Small intestine (tissue), 7 donors: ENCODE results near the gene COL7A1. TPM values are rescaled to one million over a fixed set of nuclear protein-coding genes. Genes with fewer than 3 reads are reported as not detected.

Experiments used
- DNase-seq, 2 donors: peaks; one replicate each; pipeline versions ENCODE4 v3.0.0 to v3.0.0-alpha.2; 2013
- FAIRE-seq: peaks from 2 replicates; lab custom pipeline; 2012; peaks lifted over from hg19 to GRCh38; lab: Jason Lieb, UNC
- H3K27ac ChIP-seq, 3 donors: one replicate each; pipeline ENCODE4 v1.5.1; 2013; ENCODE audit warnings: low read length in 2 of 3, mild to moderate bottlenecking in 2 of 3, control low read depth in 1 of 3, inconsistent platforms in 1 of 3, low read depth in 1 of 3, moderate library complexity in 1 of 3
- H3K27me3 ChIP-seq, 3 donors: one replicate each; pipeline ENCODE4 v1.6.1; 2013; ENCODE audit warnings: low read length in 3 of 3, inconsistent platforms in 1 of 3; ENCODE audit not compliant: control insufficient read depth in 3 of 3, insufficient read depth in 3 of 3
- H3K36me3 ChIP-seq, 3 donors: one replicate each; pipeline ENCODE4 v1.6.1; 2013; ENCODE audit warnings: low read length in 3 of 3, inconsistent platforms in 1 of 3, low read depth in 1 of 3, mild to moderate bottlenecking in 1 of 3, moderate library complexity in 1 of 3; ENCODE audit not compliant: control insufficient read depth in 3 of 3, insufficient read depth in 2 of 3
- H3K4me1 ChIP-seq, 3 donors: one replicate each; pipeline ENCODE4 v1.6.1; 2013; ENCODE audit warnings: low read length in 2 of 3, inconsistent platforms in 1 of 3, low read depth in 1 of 3, mild to moderate bottlenecking in 1 of 3, moderate library complexity in 1 of 3; ENCODE audit not compliant: control insufficient read depth in 3 of 3, insufficient read depth in 2 of 3
- H3K4me3 ChIP-seq, 3 donors: one replicate each; pipeline ENCODE4 v1.5.1; 2013; ENCODE audit warnings: low read length in 3 of 3, control low read depth in 1 of 3, inconsistent platforms in 1 of 3, low read depth in 1 of 3, mild to moderate bottlenecking in 1 of 3, moderate library complexity in 1 of 3
- H3K9me3 ChIP-seq, 2 donors: one replicate each; pipeline ENCODE4 v1.6.1; 2013; ENCODE audit warnings: low read depth in 1 of 2, low read length in 1 of 2; ENCODE audit not compliant: control insufficient read depth in 2 of 2, insufficient read depth in 1 of 2
- WGBS, 3 donors: extraction: QIAGEN DNeasy Blood & Tissue Kit; methylation state at CpG; one replicate each; pipeline ENCODE4 v1.1.7; 2013; 5-methylcytosine and 5-hydroxymethylcytosine counted together
- polyA plus RNA-seq, 4 donors: library from polyadenylated mRNA; stranded (reverse) in 3 of 4; unstranded in 1 of 4; fragments of 200-250 nt in 3 of 4; fragments of 120-200 nt in 1 of 4; gene quantifications; one replicate each; pipeline versions ENCODE4 v1.2.1 to v1.2.3, GENCODE V29; 2013
- donor health status: healthy with polysubstance abuse.
- donor health status: control.
- donor health status: control.
- donor health status: Bipolar disorder and iron deficiency.
- donor health status: healthy.

Gene COL7A1
- polyA plus RNA-seq, 4 donors = 8.0 to 120 (median 19.3) TPM

DNA sequence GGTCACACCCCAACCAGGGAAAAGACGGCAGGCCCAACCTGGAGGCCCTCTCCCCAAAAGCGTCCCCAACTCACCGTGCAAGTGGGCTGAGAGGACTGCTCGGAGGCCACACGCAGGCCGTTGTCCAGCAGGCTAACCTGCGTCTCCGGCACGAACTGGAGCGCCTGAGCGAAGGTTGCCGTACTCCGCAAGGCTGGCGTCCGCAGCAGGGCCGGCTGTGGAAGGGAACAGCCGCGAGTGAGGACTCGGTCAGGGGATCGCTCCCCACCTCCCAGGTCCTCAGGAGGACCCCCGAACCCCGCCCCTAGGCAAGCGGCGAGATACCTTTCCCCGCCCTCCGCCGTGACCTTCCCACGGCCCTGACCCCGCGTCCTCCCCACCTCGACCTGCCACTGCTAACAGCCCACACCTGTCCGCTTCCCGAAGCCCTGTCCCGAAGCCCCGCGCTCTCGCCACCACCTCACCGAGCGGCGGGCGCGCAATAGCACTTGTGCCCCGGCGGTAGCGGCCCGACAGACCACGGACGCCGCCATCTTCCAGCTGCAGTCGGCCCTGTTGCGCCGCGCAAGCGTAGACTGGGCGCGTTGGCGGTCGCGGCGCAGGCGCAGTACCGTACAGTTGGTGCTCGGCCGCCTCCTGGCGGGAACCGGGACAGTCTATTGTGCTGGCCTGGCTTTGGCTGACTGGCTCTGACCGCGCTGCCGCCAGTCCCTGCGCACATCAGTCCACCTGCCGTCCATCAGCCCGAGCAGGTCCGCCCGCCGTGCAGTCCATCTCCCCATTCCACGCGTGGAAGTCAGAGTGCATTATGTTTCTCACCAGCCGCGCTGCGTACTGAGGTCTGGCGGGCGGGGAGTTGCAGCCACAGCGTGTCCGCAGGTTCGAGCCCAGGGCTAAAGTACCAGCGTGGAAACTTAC is 14.2 kb upstream of the COL7A1 start, which contains the start of gene UQCRC1:
Gene UQCRC1, minus strand, starts transcription at position 559 of the 918 bp plus-strand sequence. Its CDS starts 26 bp downstream, at position 533.
- Histone ChIP-seq H3K4me1 (peaks cover 0 to 2% (median 0%) of the 10 kb centered on the region in 3 donors), H3K36me3 (peaks cover 8 to 30% (median 10%) of the 10 kb centered on the region in 3 donors), H3K27me3 (peaks cover 0 to 3% (median 0%) of the 10 kb centered on the region in 3 donors), H3K27ac (peak within 1 kb of the TSS; percentile 61 to 85 (median 81)), H3K4me3 (peak within 1 kb of the TSS; percentile 85 to 97 (median 90)), H3K9me3 (no peaks in the 10 kb centered on the region)
- WGBS, 3 donors = 2 to 4% (median 2%) methylated on average over 69 to 86 of the region's 86 CpGs
- peak; percentile 91 to 97 for DNase-seq
- FAIRE-seq = no peak

DNA sequence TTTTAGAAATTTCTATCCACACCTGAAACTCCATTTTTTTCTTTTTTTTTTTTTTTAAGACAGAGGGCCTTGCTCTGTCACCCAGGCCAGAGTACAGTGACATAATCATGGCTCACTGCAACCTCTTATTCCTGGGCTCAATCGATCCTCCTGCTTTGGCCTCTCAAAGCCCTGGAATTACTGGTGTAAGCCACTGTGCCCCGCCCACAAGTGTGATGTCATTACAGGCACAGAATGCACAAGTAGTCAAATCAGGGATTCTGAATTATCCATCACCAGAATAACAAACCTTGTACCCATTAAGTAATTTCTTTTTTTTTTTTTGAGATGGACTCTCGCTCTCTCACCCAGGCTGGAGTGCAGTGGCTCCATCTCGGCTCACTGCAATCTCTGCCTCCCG is 12.4 kb upstream of the COL7A1 start:
- 92 to 96% (median 95%) methylated on average over 5 of the region's 5 CpGs for WGBS, 3 donors
- H3K4me3 ChIP-seq = no peak overlapping the region
- H3K4me1 ChIP-seq = peaks cover 0 to 2% (median 0%) of the 10 kb centered on the region in 3 donors
- peaks cover 0 to 3% (median 0%) of the 10 kb centered on the region in 3 donors for H3K27me3 ChIP-seq
- no peaks in the 10 kb centered on the region for H3K9me3 ChIP-seq
- FAIRE-seq (no peak), DNase-seq (no peak)
- no peak overlapping the region for H3K27ac ChIP-seq
- peaks cover 15 to 49% (median 26%) of the 10 kb centered on the region in 3 donors for H3K36me3 ChIP-seq

DNA sequence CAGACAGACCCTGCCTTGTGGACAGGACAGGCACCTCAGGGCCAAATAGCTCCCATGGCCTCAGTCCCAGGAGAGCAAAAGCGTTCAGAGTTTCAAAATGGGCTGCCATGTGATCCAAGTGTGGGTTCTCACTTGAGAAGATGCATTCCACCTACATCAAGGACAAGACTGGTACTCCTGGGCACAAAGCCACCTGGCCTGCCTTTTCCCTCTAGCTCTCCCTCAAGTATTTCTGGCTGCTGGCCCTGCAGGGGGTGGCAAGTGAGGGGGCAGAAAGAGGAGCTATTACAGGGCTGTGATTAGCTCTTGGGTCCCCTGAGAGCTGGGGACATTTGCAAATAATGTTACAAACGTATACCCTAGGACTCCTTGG is 6.5 kb upstream of the COL7A1 start:
- H3K27ac ChIP-seq = no peak overlapping the region

GRCh38 chr3:48600711-48601621 is 5.8 kb upstream of the COL7A1 start:
- no peak overlapping the region for H3K27ac ChIP-seq
- H3K4me3 ChIP-seq = no peak overlapping the region
- DNase-seq (no peak), FAIRE-seq (no peak)
- peaks cover 20 to 95% (median 51%) of the 10 kb centered on the region in 3 donors for H3K36me3 ChIP-seq
- 94 to 96% (median 95%) methylated on average over 19 of the region's 19 CpGs for WGBS, 3 donors
- no peaks in the 10 kb centered on the region for H3K27me3 ChIP-seq
- H3K9me3 ChIP-seq = no peaks in the 10 kb centered on the region
- peaks cover 0 to under 1% (median 0%) of the 10 kb centered on the region in 3 donors for H3K4me1 ChIP-seq

More for the DNA sequence above, 6.5 kb upstream of the COL7A1 start:
- peaks cover 20 to 98% (median 51%) of the 10 kb centered on the region in 3 donors for H3K36me3 ChIP-seq
- no peaks in the 10 kb centered on the region for H3K9me3 ChIP-seq
- DNase-seq (no peak), FAIRE-seq (no peak)
- WGBS, 3 donors = 75 to 92% (median 80%) methylated on average over 2 of the region's 2 CpGs
- no peak overlapping the region for H3K4me3 ChIP-seq
- no peaks in the 10 kb centered on the region for H3K4me1 ChIP-seq
- no peaks in the 10 kb centered on the region for H3K27me3 ChIP-seq

- 93 to 97% (median 94%) methylated on average over 12 of the region's 12 CpGs for WGBS, 3 donors
- Histone ChIP-seq H3K27me3 (peaks cover 0 to 3% (median 1%) of the 10 kb centered on the region in 3 donors), H3K4me3 (no peak overlapping the region), H3K36me3 (peaks cover 14 to 82% (median 45%) of the 10 kb centered on the region in 3 donors), H3K4me1 (peaks cover 0 to 13% (median 0%) of the 10 kb centered on the region in 3 donors), H3K27ac (no peak overlapping the region), H3K9me3 (no peaks in the 10 kb centered on the region)
- no peak for DNase-seq
- no peak for FAIRE-seq
Measured at GRCh38 chr3:48599509-48600285, 4.6 kb upstream of the COL7A1 start.

- Histone ChIP-seq H3K4me3 (no peak overlapping the region), H3K9me3 (no peaks in the 10 kb centered on the region), H3K4me1 (peaks cover 0 to 17% (median 0%) of the 10 kb centered on the region in 3 donors), H3K36me3 (peaks cover 10 to 76% (median 39%) of the 10 kb centered on the region in 3 donors), H3K27me3 (peaks cover 0 to 9% (median 3%) of the 10 kb centered on the region in 3 donors), H3K27ac (peak overlapping the region in 1 of 3 donors; percentile 86)
- DNase-seq = no peak
- 69 to 79% (median 69%) methylated on average over 11 of the region's 11 CpGs for WGBS, 3 donors
- no peak for FAIRE-seq
Measured at GRCh38 chr3:48599077-48599501, 4.0 kb upstream of the COL7A1 start.

DNA sequence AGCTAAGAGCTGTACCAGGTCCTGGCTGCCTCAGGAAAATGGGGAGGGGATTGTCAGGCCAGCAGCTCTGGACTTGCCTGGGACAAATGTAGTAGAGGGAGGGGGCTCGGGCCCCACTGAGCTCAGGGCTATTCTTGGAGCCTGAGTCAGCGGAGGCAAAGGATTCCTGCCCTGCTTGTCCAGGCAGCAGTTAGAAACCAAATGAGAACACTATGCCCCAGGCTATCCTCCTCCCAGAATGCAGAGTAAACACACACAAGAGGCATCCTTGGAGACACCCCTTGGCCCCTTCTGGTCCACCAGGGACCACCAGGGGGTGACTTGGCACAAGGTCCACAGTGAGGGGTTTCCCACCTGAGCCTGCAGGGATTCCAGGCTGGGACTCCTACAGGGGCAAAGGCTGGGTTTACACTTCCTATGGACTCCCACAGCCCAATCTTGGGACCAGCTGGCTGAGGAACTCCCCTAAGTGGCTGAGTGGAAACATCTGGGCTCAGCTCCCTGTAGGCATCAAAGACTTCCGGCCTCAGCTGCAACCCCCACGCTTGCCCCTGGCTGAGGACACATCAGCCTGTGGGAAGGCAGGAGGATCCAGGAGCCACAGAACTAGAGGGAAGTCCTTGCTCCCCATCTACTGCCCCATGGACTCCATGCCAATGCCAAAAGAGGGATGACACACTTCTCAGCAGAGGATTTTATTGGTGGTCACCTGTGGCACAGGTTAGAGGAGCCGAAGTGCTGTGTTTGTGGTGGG is 3.4 kb upstream of the COL7A1 start:
- H3K4me3 ChIP-seq = no peak overlapping the region
- no peak for FAIRE-seq
- peak overlapping the region in 2 of 3 donors; percentile 17 to 86 for H3K27ac ChIP-seq
- peaks cover 0 to 11% (median 3%) of the 10 kb centered on the region in 3 donors for H3K27me3 ChIP-seq
- H3K36me3 ChIP-seq = peaks cover 5 to 70% (median 33%) of the 10 kb centered on the region in 3 donors
- H3K4me1 ChIP-seq = peaks cover 0 to 17% (median 0%) of the 10 kb centered on the region in 3 donors
- no peak for DNase-seq
- WGBS, 3 donors = 59 to 82% (median 74%) methylated on average over 5 of the region's 5 CpGs
- H3K9me3 ChIP-seq = no peaks in the 10 kb centered on the region
